A549 treated with ZK216348 at 1 μM for 4 hours (cell line): ENCODE measurements around the gene INHBB. TPM values are rescaled to one million over a fixed set of nuclear protein-coding genes. Genes with fewer than 3 reads are reported as not detected.

Experiments used
- total RNA-seq: library from RNA; stranded (reverse); fragments of 200-300 nt; extraction: Qiagen RNA extraction; gene quantifications from 5 replicates; pipeline ENCODE4 v1.2.3, GENCODE V29; 2022; ENCODE audit warnings: low read depth

INHBB gene
- total RNA-seq: 12.6 to 25.0 TPM (median 20.7 TPM) in 5 replicates

GRCh38 chr2:120346026-120346666 is at the start of gene INHBB:
INHBB (plus strand) TSS chr2:120346136; CDS start chr2:120346189, 53 bp downstream.

Other genes with a start within 250 kb of the INHBB start
- 41.4 to 57.1 TPM (median 46.8 TPM) in 5 replicates for gene TMEM185B, start 122.7 kb upstream of the INHBB start, total RNA-seq
- gene RALB, start 93.3 kb upstream of the INHBB start, total RNA-seq: 58.3 to 81.6 TPM (median 67.0 TPM) in 5 replicates